Fibroblast of lung (primary cell): ENCODE data around the gene SORL1. TPM values are rescaled to one million over a fixed set of nuclear protein-coding genes. Genes with fewer than 3 reads are reported as not detected.

ENCODE experiments used
- DNase-seq, 2 donors: peaks; one replicate each; pipeline versions ENCODE4 v3.0.0 to v3.0.0-alpha.2; 2010; ENCODE audit warnings: low read depth in 2 of 2
- H2AFZ ChIP-seq: 2 replicates; pipeline ENCODE4 v1.5.1; 2012; ENCODE audit warnings: low read length, control low read depth, inconsistent platforms
- H3K27ac ChIP-seq: 2 replicates; pipeline ENCODE4 v1.5.1; 2011; ENCODE audit warnings: low read length, control low read depth; ENCODE audit not compliant: insufficient read depth
- H3K27me3 ChIP-seq: 2 replicates; pipeline ENCODE4 v1.5.1; 2011; ENCODE audit warnings: mild to moderate bottlenecking, low read length; ENCODE audit not compliant: control insufficient read depth, insufficient read depth
- H3K36me3 ChIP-seq: 2 replicates; pipeline ENCODE4 v1.5.1; 2011; ENCODE audit warnings: low read length; ENCODE audit not compliant: control insufficient read depth, insufficient read depth
- H3K4me1 ChIP-seq: 2 replicates; pipeline ENCODE4 v1.5.1; 2011; ENCODE audit warnings: low read length; ENCODE audit not compliant: control insufficient read depth, insufficient read depth; ENCODE audit errors: extremely low read depth
- H3K4me2 ChIP-seq: 2 replicates; pipeline ENCODE4 v1.5.1; 2011; ENCODE audit warnings: low read length, control low read depth; ENCODE audit not compliant: insufficient read depth; ENCODE audit errors: extremely low read depth
- H3K4me3 ChIP-seq, 4 experiments: fragments of 200-600 bp in 1 of 4; sonication (generic) in 1 of 4; replicated peaks in 1 of 4; 2 replicates each; pipeline ENCODE4 v1.5.1; 2011 to 2016; ENCODE audit warnings: low read length in 4 of 4, low read depth in 3 of 4, mild to moderate bottlenecking in 3 of 4, control low read depth in 2 of 4, inconsistent platforms in 1 of 4, mixed read lengths in 1 of 4; ENCODE audit not compliant: insufficient read depth in 1 of 4; ENCODE audit errors: control extremely low read depth in 1 of 4
- H3K79me2 ChIP-seq: 2 replicates; pipeline ENCODE4 v1.5.1; 2012; ENCODE audit warnings: mild to moderate bottlenecking, low read length, inconsistent platforms; ENCODE audit not compliant: control insufficient read depth, insufficient read depth
- H3K9ac ChIP-seq: 2 replicates; pipeline ENCODE4 v1.5.1; 2011; ENCODE audit warnings: mild to moderate bottlenecking, low read length, control low read depth; ENCODE audit not compliant: insufficient read depth
- H3K9me3 ChIP-seq: 2 replicates; pipeline ENCODE4 v1.5.1; 2012; ENCODE audit warnings: low read depth, low read length; ENCODE audit not compliant: control insufficient read depth, insufficient read depth
- H4K20me1 ChIP-seq: 2 replicates; pipeline ENCODE4 v1.5.1; 2011; ENCODE audit warnings: low read length; ENCODE audit not compliant: control insufficient read depth, insufficient read depth; ENCODE audit errors: extremely low read depth
- CTCF ChIP-seq, 2 donors: IDR thresholded peaks in 1 of 2; conservative IDR thresholded peaks in 1 of 2; 1 replicate in 1 of 2; 2 replicates in 1 of 2; pipeline ENCODE4 v1.5.1; 2011 to 2012; ENCODE audit warnings: low read length in 2 of 2, control low read depth in 1 of 2, inconsistent platforms in 1 of 2, low read depth in 1 of 2, mild to moderate bottlenecking in 1 of 2
- EZH2 ChIP-seq: IDR thresholded peaks from 2 replicates; pipeline ENCODE4 v1.5.1; 2012; ENCODE audit warnings: low read length, control low read depth, mild to moderate bottlenecking; ENCODE audit errors: missing control alignments
- polyA minus RNA-seq: library from RNA; depleted of rRNA, polyadenylated mRNA; stranded (reverse); fragments of >200 nt; gene quantifications from 2 replicates; pipeline ENCODE4 v1.2.3, GENCODE V29; 2011; ENCODE audit warnings: low replicate concordance
- polyA plus RNA-seq, 2 donors: library from polyadenylated mRNA; depleted of rRNA in 1 of 2; stranded (reverse) in 1 of 2; unstranded in 1 of 2; fragments of >200 nt; gene quantifications; 2 replicates each; pipeline ENCODE4 v1.2.1, GENCODE V29; 2011 to 2012; ENCODE audit warnings: missing spikeins in 1 of 2
- total RNA-seq: library from RNA; depleted of rRNA; stranded (reverse); fragments of >200 nt; gene quantifications from 2 replicates; pipeline ENCODE4 v1.2.1, GENCODE V29; 2014

SORL1 gene
- total RNA-seq, result 3.6 and 10.9 TPM in 2 replicates
- polyA plus RNA-seq, result 0.58 and 5.4 TPM in 2 replicates
- 0.38 and 3.3 TPM in 2 replicates for polyA plus RNA-seq (2012)
- polyA minus RNA-seq, result 25.9 and 51.8 TPM in 2 replicates

DNA sequence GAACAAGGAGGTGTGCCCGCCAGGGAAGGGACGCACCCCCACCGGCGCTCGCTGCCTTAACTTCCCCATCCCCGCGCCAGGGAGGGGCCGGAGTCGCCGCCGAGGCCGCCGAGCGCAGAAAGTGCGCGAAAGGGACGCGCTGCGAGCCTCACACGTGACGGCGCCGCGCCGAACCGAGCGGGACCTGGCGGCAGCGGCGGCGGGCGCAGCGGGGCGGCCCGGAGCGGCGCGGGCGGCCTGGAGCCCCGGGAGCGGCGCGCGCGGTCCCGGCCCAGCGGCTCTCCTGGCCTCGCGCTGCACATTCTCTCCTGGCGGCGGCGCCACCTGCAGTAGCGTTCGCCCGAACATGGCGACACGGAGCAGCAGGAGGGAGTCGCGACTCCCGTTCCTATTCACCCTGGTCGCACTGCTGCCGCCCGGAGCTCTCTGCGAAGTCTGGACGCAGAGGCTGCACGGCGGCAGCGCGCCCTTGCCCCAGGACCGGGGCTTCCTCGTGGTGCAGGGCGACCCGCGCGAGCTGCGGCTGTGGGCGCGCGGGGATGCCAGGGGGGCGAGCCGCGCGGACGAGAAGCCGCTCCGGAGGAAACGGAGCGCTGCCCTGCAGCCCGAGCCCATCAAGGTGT lies at the start of gene SORL1:
Gene SORL1 (plus strand): TSS at position 329 of the 623 bp plus-strand sequence. CDS start 18 bp downstream, at position 347.
- peak; percentile 56 to 57 for DNase-seq
- Histone ChIP-seq H4K20me1 (no peaks in the 10 kb centered on the region), H3K4me2 (peak within 1 kb of the TSS; percentile 97), H3K4me1 (no peaks in the 10 kb centered on the region), H3K9me3 (no peaks in the 10 kb centered on the region), H3K4me3 (peak within 1 kb of the TSS; percentile 48 to 72 (median 65)), H2AFZ (peak within 1 kb of the TSS; percentile 60), H3K79me2 (no peaks in the 10 kb centered on the region), H3K36me3 (no peaks in the 10 kb centered on the region), H3K27me3 (peaks cover 19% of the 10 kb centered on the region), H3K9ac (peak within 1 kb of the TSS; percentile 50), H3K27ac (no peak within 1 kb of the TSS)
- TF ChIP-seq CTCF (conservative IDR thresholded peaks at IDR 0.05 in 1 of 2, IDR thresholded peaks at IDR 0.05 in 1 of 2; ENCODE audit: low read depth in 1 of 2, low read length in 2 of 2), result peak; percentile 51 to 52
- TF ChIP-seq EZH2, result peak; percentile 17

- no peaks in the 10 kb centered on the region for H3K27me3 ChIP-seq
- no peaks in the 10 kb centered on the region for H3K79me2 ChIP-seq
Observed at GRCh38 chr11:121405646-121406045, 46.5 kb upstream of the SORL1 start.

GRCh38 chr11:121406291-121406690 lies 45.8 kb upstream of the SORL1 start:
- H2AFZ ChIP-seq, result no peak overlapping the region
- H3K9ac ChIP-seq, result no peak overlapping the region
- no peaks in the 10 kb centered on the region for H4K20me1 ChIP-seq
- no peak overlapping the region for H3K27ac ChIP-seq
- H3K4me2 ChIP-seq, result no peak overlapping the region
- H3K4me1 ChIP-seq, result no peaks in the 10 kb centered on the region
- no peaks in the 10 kb centered on the region for H3K79me2 ChIP-seq
- no peak overlapping the region for H3K4me3 ChIP-seq
- no peak for TF ChIP-seq CTCF (conservative IDR thresholded peaks at IDR 0.05 in 1 of 2, IDR thresholded peaks at IDR 0.05 in 1 of 2; ENCODE audit: low read depth in 1 of 2, low read length in 2 of 2)
- no peak for TF ChIP-seq EZH2
- no peaks in the 10 kb centered on the region for H3K27me3 ChIP-seq
- no peak for DNase-seq
- H3K9me3 ChIP-seq, result no peaks in the 10 kb centered on the region
- no peaks in the 10 kb centered on the region for H3K36me3 ChIP-seq

More at GRCh38 chr11:121405646-121406045, 46.5 kb upstream of the SORL1 start:
- TF ChIP-seq CTCF (conservative IDR thresholded peaks at IDR 0.05 in 1 of 2, IDR thresholded peaks at IDR 0.05 in 1 of 2; ENCODE audit: low read depth in 1 of 2, low read length in 2 of 2) (no peak), EZH2 (no peak)
- no peak overlapping the region for H3K4me3 ChIP-seq
- no peak overlapping the region for H2AFZ ChIP-seq
- H4K20me1 ChIP-seq, result no peaks in the 10 kb centered on the region
- H3K4me2 ChIP-seq, result no peak overlapping the region
- H3K9ac ChIP-seq, result no peak overlapping the region
- H3K36me3 ChIP-seq, result no peaks in the 10 kb centered on the region
- no peak for DNase-seq
- H3K9me3 ChIP-seq, result no peaks in the 10 kb centered on the region
- H3K27ac ChIP-seq, result no peak overlapping the region
- H3K4me1 ChIP-seq, result no peaks in the 10 kb centered on the region
